Activated naive CD4-positive, alpha-beta T cell treated with anti-CD3 and anti-CD28 coated beads for 36 hours (primary cell): ENCODE data around the gene HIP1R. TPM values are rescaled to one million over a fixed set of nuclear protein-coding genes. Genes with fewer than 3 reads are reported as not detected.
"Not testable (repeated sequence)": the region's sequence is repeated elsewhere in the genome, so short reads cannot be mapped to it uniquely, and the experiment has no call there.

Experiments
- CTCF ChIA-PET: fragments of 350-600 bp; sonication (Branson Sonifier 250); formaldehyde crosslinking; loops from one replicate; lab custom pipeline; 2021; ENCODE audit warnings: antibody characterized with exemption; lab: Charles Lee
- DNase-seq: peaks from one replicate; pipeline ENCODE4 v3.0.0-alpha.2; 2020
- H3K27ac Mint-ChIP-seq: one replicate; pipeline ENCODE4 v1.8.0; 2021; ENCODE audit warnings: mild to moderate bottlenecking, mixed read lengths
- H3K27me3 Mint-ChIP-seq: one replicate; pipeline ENCODE4 v1.8.0; 2021; ENCODE audit warnings: low read depth, mixed read lengths
- H3K36me3 Mint-ChIP-seq: one replicate; pipeline ENCODE4 v1.8.0; 2021; ENCODE audit warnings: low read depth, mixed read lengths
- H3K4me1 Mint-ChIP-seq: one replicate; pipeline ENCODE4 v1.8.0; 2021; ENCODE audit warnings: low read depth, mixed read lengths
- H3K4me3 Mint-ChIP-seq: one replicate; pipeline ENCODE4 v1.8.0; 2021; ENCODE audit warnings: mild to moderate bottlenecking, moderate library complexity, mixed read lengths
- H3K9me3 Mint-ChIP-seq: one replicate; pipeline ENCODE4 v1.8.0; 2021; ENCODE audit warnings: mixed read lengths
- intact Hi-C: fragments of 100-400 bp; cut with micrococcal nuclease; formaldehyde crosslinking; loops from one replicate; pipeline ENCODE4 v1.15.1; 2023
- total RNA-seq, 2 experiments: library from RNA; stranded (reverse); gene quantifications; one replicate each; pipeline ENCODE4 v1.2.3, GENCODE V29; 2021

The HIP1R gene
- total RNA-seq, 2 experiments from 2014 or later, result 18.5 to 21.2 TPM

DNA sequence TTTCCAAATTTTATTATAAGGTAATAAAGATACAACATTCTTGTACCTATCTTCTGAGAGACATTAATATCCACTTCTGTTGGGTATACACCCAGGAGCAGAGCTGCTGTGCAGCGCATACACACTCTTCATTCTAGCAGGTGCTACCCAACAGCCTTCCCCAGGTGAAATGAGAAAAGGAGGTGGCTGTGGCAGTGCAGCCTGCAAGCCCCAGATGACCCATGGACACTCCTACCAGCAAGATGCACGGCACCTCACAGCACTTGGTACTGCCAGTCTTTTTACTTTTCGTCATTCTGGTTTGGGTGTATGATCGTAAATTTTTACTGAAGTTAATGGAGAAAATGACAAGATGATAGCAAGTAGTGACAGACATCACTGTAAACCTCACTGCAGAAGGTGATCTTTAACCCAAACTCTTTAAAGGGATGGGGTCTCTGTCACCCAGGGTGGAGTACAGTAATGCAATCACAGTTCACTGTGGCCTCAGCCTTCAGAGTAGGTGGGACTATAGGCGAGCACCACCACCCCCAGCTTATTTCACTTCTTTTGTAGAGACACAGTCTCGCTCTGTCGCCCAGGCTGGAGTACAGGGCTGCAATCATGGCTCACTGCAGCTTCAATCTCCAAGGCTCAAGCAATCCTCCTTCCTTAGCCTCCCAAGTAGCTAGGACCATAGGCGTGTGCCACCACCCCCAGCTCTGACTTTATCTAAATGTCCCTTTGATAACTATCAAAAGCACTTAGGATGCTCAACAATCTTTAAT is 34.1 kb downstream of the HIP1R start:
- CTCF ChIA-PET, result interaction anchor here (0.7 to 3.0 kb wide), 3 partner anchors 8 to 83 kb away, joined by 3 to 9 read pairs (median 3); no protein-coding TSS in a partner anchor
- H3K4me1 Mint-ChIP-seq, result peaks cover 36% of the 10 kb centered on the region
- no peaks in the 10 kb centered on the region for H3K9me3 Mint-ChIP-seq
- H3K4me3 Mint-ChIP-seq, result no peak overlapping the region
- no peak overlapping the region for H3K27ac Mint-ChIP-seq
- no peak for DNase-seq
- H3K36me3 Mint-ChIP-seq, result peaks cover 28% of the 10 kb centered on the region
- peaks cover 19% of the 10 kb centered on the region for H3K27me3 Mint-ChIP-seq
- intact Hi-C loops, result no loop called here

DNA sequence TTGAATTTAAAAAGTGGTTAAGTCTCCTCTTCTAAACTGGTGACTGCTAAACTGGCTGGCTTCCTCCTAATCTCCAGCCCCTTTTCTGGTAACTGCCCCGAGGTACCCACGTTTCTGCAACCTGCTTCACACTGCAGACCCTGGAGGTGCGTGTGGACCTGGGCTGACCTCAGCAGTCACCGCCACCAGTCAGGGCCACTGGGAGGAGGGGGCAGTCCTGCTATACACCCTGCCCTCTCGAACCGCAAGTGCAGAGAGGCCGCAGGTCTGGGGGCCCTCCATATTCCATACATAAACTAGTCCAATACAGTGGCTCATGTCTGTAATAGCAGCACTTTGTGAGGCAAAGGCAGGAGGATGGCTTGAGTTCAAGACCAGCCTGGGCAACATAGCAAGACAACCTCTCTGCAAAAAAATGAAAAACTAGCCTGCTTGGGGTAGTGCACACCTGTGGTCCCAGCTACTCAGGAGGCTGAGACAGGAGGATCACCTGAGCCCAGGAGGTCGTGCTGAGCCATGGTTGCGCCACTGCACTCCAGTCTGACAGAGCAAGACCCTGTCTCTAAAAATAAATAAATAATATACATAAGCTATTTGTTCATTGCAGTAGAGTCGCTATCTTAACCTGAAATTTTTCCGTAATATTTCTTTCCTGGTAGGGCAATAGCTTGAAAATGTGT is 35.0 kb downstream of the HIP1R start:
- DNase-seq, result no peak
- H3K4me1 Mint-ChIP-seq, result peaks cover 41% of the 10 kb centered on the region
- H3K27ac Mint-ChIP-seq, result no peak overlapping the region
- intact Hi-C loops, result loop anchor here (10.0 kb wide), 1 partner anchor 494 kb away; the partner anchor contains the start of gene SBNO1
- H3K4me3 Mint-ChIP-seq, result no peak overlapping the region
- peaks cover 19% of the 10 kb centered on the region for H3K27me3 Mint-ChIP-seq
- H3K36me3 Mint-ChIP-seq, result peaks cover 28% of the 10 kb centered on the region
- no peaks in the 10 kb centered on the region for H3K9me3 Mint-ChIP-seq
- CTCF ChIA-PET, result interaction anchor here (0.6 to 3.1 kb wide), 7 partner anchors 9 to 81 kb away, joined by 3 to 23 read pairs (median 6); no protein-coding TSS in a partner anchor

DNA sequence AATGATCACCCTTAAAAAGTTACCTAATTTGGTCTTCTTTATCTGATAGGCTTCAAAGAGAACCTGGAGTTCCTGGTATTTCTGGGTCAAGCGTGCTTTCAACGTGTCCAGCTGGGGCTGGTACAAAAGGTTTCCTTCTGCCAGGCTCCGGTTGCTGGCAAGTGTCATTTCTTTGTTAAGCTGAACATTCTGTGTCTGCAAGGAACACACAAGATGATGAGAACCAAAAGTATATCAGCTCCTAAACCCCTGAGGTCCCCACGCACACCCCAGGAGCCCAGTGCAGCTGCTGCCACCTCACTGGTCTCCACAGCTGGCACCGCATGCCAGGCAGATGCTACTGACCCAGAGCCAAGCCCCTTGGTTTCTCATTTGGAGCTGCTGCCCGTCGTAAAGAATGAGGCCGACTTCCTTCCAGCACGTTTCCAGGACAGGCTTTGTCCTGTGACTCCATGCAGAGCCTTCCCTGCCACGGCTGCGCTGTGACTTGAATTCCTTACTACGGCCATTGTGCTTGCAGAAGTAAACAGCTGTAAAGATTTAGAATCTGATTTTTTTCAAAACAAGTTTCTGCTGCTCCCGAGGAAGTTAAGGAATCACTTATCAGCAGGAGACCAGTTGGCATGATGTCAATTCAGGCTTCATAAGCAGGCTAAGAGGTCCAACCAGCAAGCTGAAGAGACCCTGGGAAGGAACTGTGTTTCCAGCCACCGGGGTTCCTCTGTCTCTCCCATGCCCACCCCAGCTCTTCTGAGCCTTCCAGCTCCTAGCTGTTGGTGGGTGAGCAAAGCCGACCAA is 35.8 kb downstream of the HIP1R start:
- H3K4me1 Mint-ChIP-seq, result peaks cover 48% of the 10 kb centered on the region
- no peak overlapping the region for H3K27ac Mint-ChIP-seq
- peaks cover 19% of the 10 kb centered on the region for H3K27me3 Mint-ChIP-seq
- H3K4me3 Mint-ChIP-seq, result no peak overlapping the region
- no peak for DNase-seq
- intact Hi-C loops, result loop anchor here (10.0 kb wide), 1 partner anchor 494 kb away; the partner anchor contains the start of gene SBNO1
- H3K36me3 Mint-ChIP-seq, result peaks cover 28% of the 10 kb centered on the region
- H3K9me3 Mint-ChIP-seq, result no peaks in the 10 kb centered on the region
- CTCF ChIA-PET, result interaction anchor here (0.9 to 3.1 kb wide), 9 partner anchors 9 to 82 kb away, joined by 3 to 23 read pairs (median 6); no protein-coding TSS in a partner anchor

- Mint-ChIP-seq H3K4me3 (peak overlapping the region; percentile 62), H3K36me3 (peaks cover 24% of the 10 kb centered on the region), H3K4me1 (peaks cover 59% of the 10 kb centered on the region), H3K27ac (peak overlapping the region; percentile 67), H3K9me3 (no peaks in the 10 kb centered on the region), H3K27me3 (peaks cover 23% of the 10 kb centered on the region)
- DNase-seq, result peak; percentile 85
- CTCF ChIA-PET, result interaction anchor here (0.9 to 3.1 kb wide), 10 partner anchors 8 to 81 kb away, joined by 3 to 23 read pairs (median 4); no protein-coding TSS in a partner anchor
- intact Hi-C loops, result loop anchor here (10.0 kb wide), 1 partner anchor 493 kb away; the partner anchor contains the start of gene SBNO1
Measured at GRCh38 chr12:122871851-122872780, 36.9 kb downstream of the HIP1R start.

GRCh38 chr12:122872815-122873361 is 37.6 kb downstream of the HIP1R start:
- H3K27ac Mint-ChIP-seq, result no peak overlapping the region
- H3K9me3 Mint-ChIP-seq, result no peaks in the 10 kb centered on the region
- peaks cover 66% of the 10 kb centered on the region for H3K4me1 Mint-ChIP-seq
- H3K36me3 Mint-ChIP-seq, result peaks cover 30% of the 10 kb centered on the region
- intact Hi-C loops, result loop anchor here (10.0 kb wide), 1 partner anchor 492 kb away; the partner anchor contains the start of gene SBNO1
- H3K4me3 Mint-ChIP-seq, result no peak overlapping the region
- H3K27me3 Mint-ChIP-seq, result peaks cover 28% of the 10 kb centered on the region
- CTCF ChIA-PET, result interaction anchor here (1.0 to 3.1 kb wide), 5 partner anchors 10 to 80 kb away, joined by 3 to 23 read pairs (median 4); no protein-coding TSS in a partner anchor
- no peak for DNase-seq

DNA sequence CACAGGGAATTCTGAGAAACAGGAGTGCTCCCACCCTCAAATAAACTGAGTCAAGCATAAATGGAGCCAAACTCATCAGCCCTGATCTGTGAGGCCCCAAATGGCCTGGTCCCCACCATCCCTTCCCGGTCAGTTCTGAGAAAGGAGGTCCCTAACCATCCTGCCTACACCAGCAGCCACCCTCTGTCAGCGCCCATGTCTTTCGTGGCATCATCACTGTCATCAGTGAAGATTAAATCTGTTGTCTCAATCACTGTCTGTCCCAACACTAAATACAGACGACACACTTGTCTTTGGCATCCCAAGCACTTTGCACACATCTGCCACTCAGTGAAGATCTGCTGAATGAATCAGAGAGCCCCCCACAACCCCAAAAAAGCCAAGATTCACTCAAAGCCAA is 38.3 kb downstream of the HIP1R start:
- H3K27me3 Mint-ChIP-seq, result peaks cover 31% of the 10 kb centered on the region
- peaks cover 70% of the 10 kb centered on the region for H3K4me1 Mint-ChIP-seq
- H3K36me3 Mint-ChIP-seq, result peaks cover 31% of the 10 kb centered on the region
- no peak overlapping the region for H3K4me3 Mint-ChIP-seq
- H3K27ac Mint-ChIP-seq, result no peak overlapping the region
- no peak for DNase-seq
- CTCF ChIA-PET, result interaction anchor here (1.1 to 1.4 kb wide), 3 partner anchors 10 to 78 kb away, joined by 4 to 7 read pairs (median 5); no protein-coding TSS in a partner anchor
- no peaks in the 10 kb centered on the region for H3K9me3 Mint-ChIP-seq
- intact Hi-C loops, result loop anchor here (10.0 kb wide), 1 partner anchor 491 kb away; the partner anchor contains the start of gene SBNO1

GRCh38 chr12:122874081-122874480 is 38.8 kb downstream of the HIP1R start:
- Mint-ChIP-seq H3K27ac (no peak overlapping the region), H3K27me3 (peaks cover 35% of the 10 kb centered on the region), H3K4me3 (no peak overlapping the region), H3K4me1 (peaks cover 75% of the 10 kb centered on the region), H3K9me3 (no peaks in the 10 kb centered on the region), H3K36me3 (peaks cover 28% of the 10 kb centered on the region)
- intact Hi-C loops, result loop anchor here (1.0 to 10.0 kb wide), 2 partner anchors 73 to 491 kb away; partner anchors contain the start of gene SBNO1
- DNase-seq, result peak; percentile 69
- CTCF ChIA-PET, result interaction anchor here (1.1 to 1.4 kb wide), 3 partner anchors 9 to 78 kb away, joined by 4 to 7 read pairs (median 5); no protein-coding TSS in a partner anchor

GRCh38 chr12:122875590-122876220 is 40.4 kb downstream of the HIP1R start:
- peaks cover 19% of the 10 kb centered on the region for H3K36me3 Mint-ChIP-seq
- intact Hi-C loops, result loop anchor here (1.0 to 10.0 kb wide), 3 partner anchors 12 to 489 kb away; partner anchors contain the start of gene SBNO1
- no peak overlapping the region for H3K4me3 Mint-ChIP-seq
- peaks cover 89% of the 10 kb centered on the region for H3K4me1 Mint-ChIP-seq
- H3K27ac Mint-ChIP-seq, result peak overlapping the region; percentile 48
- peaks cover 49% of the 10 kb centered on the region for H3K27me3 Mint-ChIP-seq
- no peaks in the 10 kb centered on the region for H3K9me3 Mint-ChIP-seq
- peak; percentile 49 for DNase-seq
- CTCF ChIA-PET, result no interaction called here

DNA sequence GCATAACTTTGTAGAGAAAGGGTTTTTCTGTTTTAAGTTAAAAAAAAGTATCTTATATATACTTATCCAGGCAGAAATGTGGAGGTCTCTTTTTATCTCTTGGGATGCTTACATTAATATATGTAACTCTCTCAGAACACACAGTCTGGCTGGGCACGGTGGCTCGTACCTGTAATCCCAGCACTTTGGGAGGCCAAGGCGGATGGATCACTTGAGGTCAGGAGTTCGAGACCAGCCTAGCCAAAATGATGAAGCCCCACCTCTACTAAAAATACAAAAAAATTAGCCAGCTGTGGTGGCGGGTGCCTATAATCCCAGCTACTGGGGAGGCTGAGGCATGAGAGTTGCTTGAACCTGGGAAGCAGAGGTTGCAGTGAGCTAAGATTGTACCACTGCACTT is 41.0 kb downstream of the HIP1R start:
- peaks cover 17% of the 10 kb centered on the region for H3K36me3 Mint-ChIP-seq
- H3K4me1 Mint-ChIP-seq, result peaks cover 90% of the 10 kb centered on the region
- H3K27ac Mint-ChIP-seq, H3K4me3 Mint-ChIP-seq, CTCF ChIA-PET, DNase-seq, H3K9me3 Mint-ChIP-seq: not testable (repeated sequence)
- peaks cover 54% of the 10 kb centered on the region for H3K27me3 Mint-ChIP-seq
- intact Hi-C loops, result loop anchor here (1.0 to 10.0 kb wide), 3 partner anchors 11 to 489 kb away; partner anchors contain the start of gene SBNO1

GRCh38 chr12:122876731-122877130 is 41.5 kb downstream of the HIP1R start:
- Mint-ChIP-seq H3K9me3 (no peaks in the 10 kb centered on the region), H3K36me3 (peaks cover 17% of the 10 kb centered on the region), H3K4me3 (no peak overlapping the region), H3K4me1 (peaks cover 88% of the 10 kb centered on the region), H3K27me3 (peaks cover 57% of the 10 kb centered on the region), H3K27ac (no peak overlapping the region)
- no peak for DNase-seq
- CTCF ChIA-PET, result interaction anchor here (0.6 to 0.7 kb wide), 3 partner anchors 12 to 361 kb away, joined by 3 to 4 read pairs (median 3); no protein-coding TSS in a partner anchor
- intact Hi-C loops, result loop anchor here (1.0 to 10.0 kb wide), 3 partner anchors 11 to 488 kb away; partner anchors contain the start of gene SBNO1
